Measurements from ENCODE around the gene OTX2.
A peak's percentile ranks its signal among the peaks of the same experiment; 100 is the strongest.

The OTX2 gene

DNA sequence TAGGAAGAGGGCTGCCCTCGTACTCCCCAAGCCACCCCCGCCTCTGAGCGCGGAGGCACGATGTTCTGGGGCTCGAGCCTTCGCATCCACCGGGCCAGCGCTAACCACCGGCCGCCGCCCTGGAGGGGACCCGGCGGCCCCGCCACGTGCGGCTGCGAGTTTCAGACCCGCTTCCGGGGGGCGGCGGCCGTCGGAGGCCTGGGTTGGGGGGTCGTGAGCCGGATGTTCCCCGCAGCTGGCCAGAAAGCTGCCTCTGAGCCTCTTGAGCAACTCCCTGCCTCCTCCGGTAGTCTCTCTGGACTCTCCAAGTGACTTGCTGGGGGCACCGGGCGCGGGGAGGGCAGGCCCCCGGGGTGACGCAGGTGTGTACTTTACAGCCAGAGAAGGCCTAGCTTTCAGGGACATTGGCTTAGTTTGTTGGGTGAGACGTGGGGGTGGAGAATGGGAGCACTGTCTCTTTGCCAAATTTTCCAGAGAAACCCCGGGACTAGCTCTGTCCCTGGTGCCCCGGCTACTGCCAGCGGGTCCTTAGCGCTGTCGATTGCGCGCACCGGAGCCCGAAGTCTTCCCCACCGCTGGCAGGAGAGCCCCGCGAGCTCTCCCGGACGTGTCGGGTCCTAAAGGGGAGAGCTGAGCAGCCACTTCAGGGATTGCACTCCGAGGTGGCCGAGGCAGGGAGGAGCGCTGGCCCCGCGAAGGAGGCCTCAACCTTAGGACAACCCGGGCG, 15.6 kb downstream of the OTX2 start:
- no peak for DNase-seq

DNA sequence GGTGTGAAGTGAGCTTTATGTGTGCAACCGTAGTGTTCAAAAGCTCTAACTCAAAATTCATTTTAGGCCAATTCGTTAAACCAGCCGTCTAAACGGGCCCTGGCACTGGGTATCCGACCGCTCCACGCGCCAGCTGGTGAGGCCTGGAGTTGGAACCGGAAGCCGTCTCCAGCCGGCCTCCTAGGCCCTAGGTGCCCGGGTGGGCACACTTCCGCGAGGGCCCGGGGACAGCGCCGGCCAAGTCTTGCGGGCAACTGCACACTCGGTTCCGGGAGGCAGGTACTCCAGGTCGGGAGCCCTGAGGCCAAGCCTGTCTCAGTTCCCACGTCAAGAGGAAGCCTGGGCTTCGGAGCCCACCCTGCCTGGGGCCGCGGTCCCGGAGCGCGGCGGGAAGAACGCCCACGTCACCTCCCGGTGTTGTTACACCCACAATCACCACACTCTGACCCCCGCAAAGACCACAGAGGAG, 16.2 kb downstream of the OTX2 start:
- no peak for DNase-seq

DNA sequence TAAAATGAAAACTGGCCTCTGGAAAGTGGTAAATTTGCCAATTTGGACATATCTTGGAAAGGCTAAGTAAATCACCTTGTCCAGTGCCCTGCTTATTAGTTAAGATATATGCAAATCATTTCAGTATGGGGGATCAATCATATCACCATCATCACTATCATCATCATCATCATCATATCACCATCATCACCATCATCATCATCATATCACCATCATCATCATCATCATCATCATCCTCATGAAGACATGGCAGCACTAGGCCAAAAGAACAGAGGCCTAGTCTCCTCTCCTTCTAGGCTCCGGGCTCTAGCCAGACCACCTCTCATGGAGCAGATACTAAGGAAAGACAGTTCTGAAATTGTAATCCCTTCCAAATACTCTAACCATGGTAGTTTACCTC, 20.3 kb downstream of the OTX2 start:
- DNase-seq, result no peak

DNA sequence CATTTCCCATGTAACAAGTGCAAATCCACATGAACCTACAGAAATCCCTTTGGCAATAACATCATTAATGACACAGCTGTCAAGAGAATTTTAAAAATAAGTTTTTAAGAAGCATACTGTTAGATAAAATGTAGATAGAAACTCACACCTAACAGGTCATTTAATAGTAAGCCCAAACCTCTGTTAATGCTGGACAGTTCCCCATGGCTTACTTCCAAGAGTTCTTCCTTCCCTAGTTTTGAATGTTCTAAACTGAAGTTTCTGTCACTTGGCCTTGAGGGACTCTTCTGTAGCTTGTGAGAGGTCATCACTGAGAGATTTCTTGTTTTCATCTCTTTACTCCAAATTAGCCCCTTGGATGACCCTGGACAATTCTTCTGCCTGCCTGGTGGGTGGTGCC, 22.7 kb downstream of the OTX2 start:
- DNase-seq, result no peak

DNA sequence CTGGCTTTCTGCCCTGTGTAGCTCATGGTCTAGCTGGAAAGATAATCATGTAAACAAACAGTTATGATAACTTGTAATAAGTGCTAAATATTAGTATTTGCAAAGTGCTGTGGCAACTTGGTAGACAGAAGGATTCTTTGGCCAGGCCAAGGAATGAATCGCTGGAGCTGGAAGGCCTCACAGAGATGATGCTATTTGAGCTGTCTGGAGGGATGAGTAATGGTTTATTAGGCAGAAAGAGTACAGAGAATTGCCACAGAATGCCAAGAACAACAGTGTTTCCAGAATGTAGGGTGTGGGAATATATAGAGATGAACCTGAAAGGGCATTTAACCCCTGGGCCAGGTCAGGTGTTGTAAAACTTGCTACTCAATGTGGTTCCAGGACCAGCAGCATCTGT, 27.6 kb downstream of the OTX2 start:
- no peak for DNase-seq

DNA sequence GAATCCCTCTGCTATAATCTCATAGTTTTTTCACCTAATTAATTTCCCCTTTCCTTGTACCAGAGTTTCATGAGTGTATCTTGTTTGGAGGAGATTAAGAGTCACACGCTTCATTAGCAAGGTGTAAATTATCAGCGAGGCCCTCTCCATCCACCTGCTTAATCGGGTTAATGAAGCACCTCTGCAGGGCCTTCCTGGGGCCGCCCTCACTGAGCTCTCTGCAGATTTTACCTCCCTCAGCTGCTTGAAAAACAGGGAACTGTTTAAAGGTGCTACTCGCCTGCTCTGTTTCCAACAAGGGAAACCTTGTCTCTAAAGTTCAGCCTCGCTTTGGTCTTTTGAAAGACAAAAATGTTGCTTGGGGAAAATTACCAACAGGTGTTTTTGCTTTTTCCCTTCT, 35.8 kb downstream of the OTX2 start:
- DNase-seq, result no peak

DNA sequence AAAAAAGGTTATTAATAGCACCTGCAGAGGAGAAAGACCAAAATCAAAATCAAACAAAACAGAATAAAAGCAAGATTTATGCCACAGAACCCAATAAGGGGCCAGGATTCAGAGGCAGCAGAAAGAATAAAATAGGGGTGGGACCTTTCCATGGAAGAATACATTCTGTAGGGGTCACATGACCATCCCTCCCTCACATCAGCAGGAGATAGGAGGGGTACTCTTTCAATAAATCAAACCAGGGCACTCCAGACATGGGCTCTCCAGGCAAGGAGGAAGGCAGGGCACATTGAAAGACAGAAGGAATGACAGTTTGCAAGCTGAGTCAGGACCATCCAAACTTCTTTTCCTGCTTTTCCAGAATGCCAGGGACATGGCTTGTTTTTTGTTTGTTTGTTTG, 39.8 kb downstream of the OTX2 start:
- no peak for DNase-seq

DNA sequence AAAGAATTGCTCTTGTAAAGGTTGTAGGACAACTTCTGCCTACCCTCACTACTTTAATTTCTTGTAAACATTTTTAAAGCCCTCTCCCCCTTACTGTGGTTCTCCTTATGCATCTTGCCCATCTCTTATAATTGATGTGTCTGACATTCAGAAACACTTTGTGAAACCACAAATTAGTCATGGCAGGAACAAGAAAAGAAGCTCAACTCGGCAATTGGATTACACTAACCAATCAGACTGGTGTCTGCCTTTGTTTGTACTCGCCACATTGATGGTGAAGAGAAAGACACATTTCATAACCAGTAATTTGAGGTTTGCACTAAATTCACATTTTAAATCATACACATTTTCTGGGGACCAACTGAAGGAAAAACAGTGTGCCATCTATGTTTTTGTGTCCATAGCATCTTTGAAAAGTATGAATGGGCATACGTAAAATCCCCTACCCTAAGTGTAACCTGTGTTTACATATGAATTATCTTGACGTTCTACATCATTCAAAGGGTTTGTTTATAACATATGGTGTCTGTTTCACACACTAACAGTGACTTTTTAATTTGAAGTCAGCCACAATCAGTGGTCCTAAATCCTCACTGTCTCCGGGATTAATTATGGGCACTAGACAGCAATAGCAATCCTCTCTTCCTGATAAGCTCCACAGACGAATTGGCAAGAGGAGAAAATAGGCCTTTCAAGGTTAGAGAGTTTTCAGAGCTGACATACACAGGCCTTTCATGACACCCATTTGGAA, 49.9 kb downstream of the OTX2 start:
- no peak for DNase-seq

DNA sequence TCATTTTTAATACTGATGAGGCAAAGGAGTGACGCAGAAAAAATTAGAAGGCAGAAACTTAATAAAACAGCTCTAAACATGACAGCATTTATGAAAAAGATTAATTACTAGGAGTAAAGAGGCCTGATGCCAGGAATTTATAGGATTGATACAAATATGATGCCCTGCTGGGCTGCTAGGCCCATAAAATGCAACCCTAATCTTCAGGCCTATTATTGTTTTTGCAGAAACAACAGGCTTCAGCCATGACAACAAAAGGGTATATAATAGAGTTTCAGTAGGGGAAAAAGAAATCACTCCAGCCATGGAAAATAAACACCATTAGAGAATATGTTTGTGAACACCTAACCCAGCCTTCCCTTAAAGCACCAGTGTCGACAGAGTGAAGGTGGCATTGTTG, 50.6 kb downstream of the OTX2 start:
- peak; percentile 64 for DNase-seq

DNA sequence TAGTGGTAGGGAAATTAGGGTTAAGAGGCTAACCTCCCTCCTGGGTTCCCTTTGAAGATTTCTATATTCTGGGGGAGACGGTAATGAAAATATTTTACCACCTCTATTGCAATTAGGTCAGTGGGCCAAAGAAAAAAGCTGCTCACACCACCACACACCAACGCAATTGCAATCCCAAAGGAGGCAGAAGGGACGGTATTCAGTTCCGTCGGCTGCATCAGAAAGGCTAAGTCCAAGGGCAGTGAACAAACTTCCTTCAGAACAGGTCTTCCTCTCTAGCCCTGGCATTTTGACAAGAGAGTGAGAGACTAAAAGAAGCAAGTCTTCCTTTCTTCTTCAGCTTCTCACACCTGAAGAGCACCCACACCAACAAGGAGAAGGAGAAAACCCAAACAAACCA, 51.2 kb downstream of the OTX2 start:
- DNase-seq, result no peak

DNA sequence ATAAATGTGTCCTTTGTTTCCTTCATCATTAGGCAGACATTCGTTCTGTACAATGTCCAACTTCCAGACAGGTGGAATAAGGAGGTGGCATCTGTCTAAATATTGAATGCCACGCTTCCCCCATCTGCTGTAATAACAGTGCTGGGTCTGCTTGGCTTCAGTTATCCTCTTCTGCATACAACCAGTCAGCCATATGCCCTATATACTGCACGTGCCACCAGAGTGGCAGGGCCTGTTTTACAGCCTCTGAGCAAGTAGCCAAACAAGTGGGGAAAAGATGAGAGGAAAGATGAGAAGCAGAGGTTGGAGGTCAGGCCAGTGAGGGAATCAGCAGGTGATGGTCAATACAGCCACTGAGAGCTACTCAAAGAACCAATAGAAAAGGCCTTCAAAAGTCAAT, 55.4 kb downstream of the OTX2 start:
- DNase-seq, result peak; percentile 55

DNA sequence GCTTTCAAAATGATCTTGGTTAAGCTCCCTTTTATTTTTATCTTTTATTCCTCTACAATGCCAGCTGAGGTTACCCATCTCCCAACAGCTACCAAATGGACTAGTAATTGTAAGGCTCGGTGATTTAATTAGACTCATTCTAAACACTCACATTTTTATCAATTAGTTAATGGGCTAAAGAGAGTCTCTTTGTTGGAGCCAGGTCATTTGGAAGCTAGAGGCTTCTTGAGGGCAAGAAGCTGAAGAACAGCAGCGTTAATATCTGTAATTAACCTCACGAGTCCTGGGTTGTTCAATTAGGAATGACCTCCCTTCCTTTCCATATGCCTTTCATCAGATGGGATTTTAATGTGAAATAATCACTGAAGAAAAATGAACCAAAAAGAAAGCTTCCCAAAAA, 56.9 kb downstream of the OTX2 start:
- no peak for DNase-seq

DNA sequence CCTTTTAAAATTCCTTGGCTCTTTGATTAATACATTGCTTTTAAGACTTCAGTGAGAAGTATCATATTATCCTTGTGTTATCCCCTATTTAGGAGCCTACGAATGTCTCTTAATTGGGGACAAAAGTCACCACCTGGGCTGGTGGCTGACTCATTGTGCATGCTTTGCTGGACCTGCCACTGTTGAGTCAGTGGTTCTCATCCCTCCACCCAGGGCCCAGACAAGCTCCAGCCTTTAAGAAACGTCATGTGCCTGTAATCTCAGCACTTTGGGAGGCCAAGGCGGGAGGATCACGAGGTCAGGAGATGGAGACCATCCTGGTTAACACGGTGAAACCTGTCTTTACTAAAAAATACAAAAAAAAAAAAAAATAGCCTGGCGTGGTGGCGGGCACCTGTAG, 57.9 kb downstream of the OTX2 start:
- no peak for DNase-seq

DNA sequence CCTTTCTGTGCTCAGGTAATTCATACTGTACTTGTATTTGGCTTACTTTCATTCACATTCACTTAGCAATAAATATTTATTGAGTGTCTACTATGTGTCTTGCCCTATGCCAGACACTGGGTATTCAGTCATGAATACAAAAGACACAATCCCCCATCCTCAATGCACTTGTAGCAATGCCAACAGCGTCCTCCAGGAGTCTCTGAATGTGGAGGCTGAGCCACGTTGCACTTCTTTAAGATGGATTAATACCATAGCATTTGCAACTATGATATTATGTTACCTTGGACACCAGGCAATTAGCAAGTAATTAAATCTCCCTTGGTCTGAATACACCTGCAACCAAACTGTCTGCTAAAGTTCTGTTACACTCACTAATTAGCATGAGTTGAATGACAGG, 58.8 kb downstream of the OTX2 start:
- peak; percentile 39 for DNase-seq

Data from COR-L47 (cell line).